B cell (primary cell): Measurements from ENCODE around the gene DLK2.

ENCODE experiments used
- EZH2 ChIP-seq: IDR thresholded peaks from 2 replicates; pipeline ENCODE4 v1.6.1; 2012; ENCODE audit warnings: borderline replicate concordance, low read depth, mild to moderate bottlenecking, moderate library complexity, low read length; ENCODE audit not compliant: insufficient read depth, poor library complexity, severe bottlenecking
- TF ChIP-seq, protein P1 (sequence below): fragments of 200-600 bp; IDR thresholded peaks from one replicate; pipeline ENCODE4 v1.8.0; 2022; ENCODE audit warnings: antibody characterized with exemption, mild to moderate bottlenecking

DNA sequence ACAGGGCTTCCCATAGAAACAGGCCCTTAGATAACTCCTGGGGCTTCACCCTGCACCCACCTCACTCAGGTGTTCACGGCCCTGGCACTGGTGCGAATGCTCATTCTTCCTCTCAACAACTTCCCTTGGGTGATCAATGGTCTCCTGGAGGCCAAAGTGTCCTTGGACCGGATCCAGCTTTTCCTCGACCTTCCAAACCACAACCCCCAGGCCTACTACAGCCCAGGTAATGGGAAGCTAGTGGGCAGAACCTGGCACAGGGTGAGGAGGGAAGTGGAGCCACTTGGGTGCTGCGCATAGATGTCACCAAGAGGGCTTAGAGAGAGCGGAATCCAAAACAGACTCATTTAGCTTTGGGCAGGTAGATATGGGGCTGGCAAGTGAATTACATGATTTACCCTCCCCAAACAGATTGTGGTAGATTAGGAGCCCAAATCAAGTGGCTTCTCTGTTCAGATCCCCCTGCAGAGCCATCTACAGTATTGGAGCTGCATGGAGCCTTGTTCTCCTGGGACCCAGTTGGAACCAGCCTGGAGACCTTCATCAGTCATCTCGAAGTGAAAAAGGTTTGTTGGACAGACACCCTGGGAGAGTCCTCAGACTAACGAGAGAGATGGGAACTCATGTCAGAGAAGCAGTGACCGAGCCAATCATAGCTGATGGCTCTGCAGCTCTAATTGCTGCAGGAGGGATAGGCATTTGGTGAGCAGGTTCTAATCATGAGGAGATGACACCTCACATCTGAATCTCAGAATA, 19.5 kb downstream of the DLK2 start:
- TF ChIP-seq, protein P1, sequence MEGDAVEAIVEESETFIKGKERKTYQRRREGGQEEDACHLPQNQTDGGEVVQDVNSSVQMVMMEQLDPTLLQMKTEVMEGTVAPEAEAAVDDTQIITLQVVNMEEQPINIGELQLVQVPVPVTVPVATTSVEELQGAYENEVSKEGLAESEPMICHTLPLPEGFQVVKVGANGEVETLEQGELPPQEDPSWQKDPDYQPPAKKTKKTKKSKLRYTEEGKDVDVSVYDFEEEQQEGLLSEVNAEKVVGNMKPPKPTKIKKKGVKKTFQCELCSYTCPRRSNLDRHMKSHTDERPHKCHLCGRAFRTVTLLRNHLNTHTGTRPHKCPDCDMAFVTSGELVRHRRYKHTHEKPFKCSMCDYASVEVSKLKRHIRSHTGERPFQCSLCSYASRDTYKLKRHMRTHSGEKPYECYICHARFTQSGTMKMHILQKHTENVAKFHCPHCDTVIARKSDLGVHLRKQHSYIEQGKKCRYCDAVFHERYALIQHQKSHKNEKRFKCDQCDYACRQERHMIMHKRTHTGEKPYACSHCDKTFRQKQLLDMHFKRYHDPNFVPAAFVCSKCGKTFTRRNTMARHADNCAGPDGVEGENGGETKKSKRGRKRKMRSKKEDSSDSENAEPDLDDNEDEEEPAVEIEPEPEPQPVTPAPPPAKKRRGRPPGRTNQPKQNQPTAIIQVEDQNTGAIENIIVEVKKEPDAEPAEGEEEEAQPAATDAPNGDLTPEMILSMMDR, result no peak
- TF ChIP-seq EZH2, result no peak
